ENCODE results near the gene CALR.
"Not testable (repeated sequence)": the region's sequence is repeated elsewhere in the genome, so short reads cannot be mapped to it uniquely, and the experiment has no call there.

Gene CALR

GRCh38 chr19:12933287-12934072 is 4.9 kb upstream of the CALR start, which contains the start of gene FARSA:
TSS of gene FARSA (minus strand) at chr19:12933711. CDS start at chr19:12933696, 15 bp downstream.
- DNase-seq (ENCODE audit: low spot score): peak; percentile 94

- DNase-seq (ENCODE audit: low spot score): no peak
Measured at GRCh38 chr19:12935071-12935470, 3.3 kb upstream of the CALR start.

- no peak for DNase-seq (ENCODE audit: low spot score)
Measured at GRCh38 chr19:12936582-12936981, 1.8 kb upstream of the CALR start.

- DNase-seq (ENCODE audit: low spot score): no peak
Measured at GRCh38 chr19:12937093-12937926, 1.1 kb upstream of the CALR start.

GRCh38 chr19:12938779-12939601 is 581 bp downstream of the CALR start:
- DNase-seq (ENCODE audit: low spot score): peak; percentile 66

- DNase-seq (ENCODE audit: low spot score): no peak
Measured at GRCh38 chr19:12939975-12940423, 1.6 kb downstream of the CALR start.

- no peak for DNase-seq (ENCODE audit: low spot score)
Measured at GRCh38 chr19:12940897-12941296, 2.5 kb downstream of the CALR start.

- DNase-seq (ENCODE audit: low spot score): no peak
Measured at GRCh38 chr19:12943437-12944044, 5.1 kb downstream of the CALR start.

- no peak for DNase-seq (ENCODE audit: low spot score)
Measured at GRCh38 chr19:12944104-12944674, 5.8 kb downstream of the CALR start.

- DNase-seq (ENCODE audit: low spot score): peak; percentile 97
Measured at GRCh38 chr19:12945479-12946091, 7.2 kb downstream of the CALR start, which contains the start of gene RAD23A. TSS of gene RAD23A (plus strand) at chr19:12945862. CDS start at chr19:12945949, 87 bp downstream.

- DNase-seq (ENCODE audit: low spot score): peak; percentile 71
Measured at GRCh38 chr19:12946092-12946721, 7.8 kb downstream of the CALR start.

GRCh38 chr19:12946731-12947496 is 8.5 kb downstream of the CALR start:
- DNase-seq (ENCODE audit: low spot score): no peak

- DNase-seq (ENCODE audit: low spot score): no peak
Measured at GRCh38 chr19:12947702-12948611, 9.5 kb downstream of the CALR start.

- no peak for DNase-seq (ENCODE audit: low spot score)
Measured at GRCh38 chr19:12948612-12949362, 10.4 kb downstream of the CALR start.

- no peak for DNase-seq (ENCODE audit: low spot score)
Measured at GRCh38 chr19:12949363-12950283, 11.2 kb downstream of the CALR start.

- DNase-seq (ENCODE audit: low spot score): not testable (repeated sequence)
Measured at GRCh38 chr19:12952050-12952449, 13.6 kb downstream of the CALR start.

Measured in RKO (cell line).